ENCODE data around the gene GBX2. TPM values are rescaled to one million over a fixed set of nuclear protein-coding genes. Genes with fewer than 3 reads are reported as not detected.
"Not testable (repeated sequence)": the region's sequence is repeated elsewhere in the genome, so short reads cannot be mapped to it uniquely, and the experiment has no call there.

GBX2 gene
- total RNA-seq, 2 donors from 2014 or later, result not detected

DNA sequence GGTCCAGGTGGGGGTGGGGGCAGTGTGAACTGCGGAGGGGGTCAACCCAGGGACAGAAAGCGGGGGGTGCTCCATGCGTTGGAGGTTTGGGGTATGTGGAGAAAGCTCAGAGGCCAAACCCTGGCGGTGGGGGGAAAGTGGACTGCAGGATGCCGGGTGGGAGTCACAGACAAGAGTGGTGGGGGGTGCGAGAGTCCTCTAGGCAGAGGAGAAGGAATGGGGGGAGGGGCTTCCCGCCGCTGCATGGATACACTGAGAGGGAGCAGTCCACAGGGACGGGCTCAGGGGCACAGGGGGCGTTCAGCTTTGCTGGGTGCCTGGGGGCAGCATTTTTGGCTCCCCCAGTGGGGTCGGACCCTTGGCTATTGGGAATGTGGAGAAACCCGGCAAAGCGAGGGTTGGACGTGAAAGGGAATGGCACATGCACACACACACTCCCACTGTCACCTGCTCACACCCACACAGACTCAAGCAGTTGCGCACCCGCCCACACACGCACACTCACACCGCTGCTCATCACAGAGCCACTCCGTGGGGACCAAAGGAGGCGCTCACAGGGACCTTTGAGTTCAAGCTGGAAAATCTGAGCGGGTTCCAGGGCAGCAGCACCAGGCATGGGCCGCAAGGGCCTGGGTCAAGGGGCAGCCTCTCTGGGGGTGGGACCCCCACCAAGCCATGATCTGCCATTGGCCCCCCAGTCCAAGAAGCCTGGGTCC, 7.7 kb downstream of the GBX2 start:
- DNase-seq, result no peak
- no peak for ATAC-seq
- intact Hi-C loops (cut with DNase I), result no loop called here

- intact Hi-C loops (cut with DNase I), result no loop called here
- no peak for ATAC-seq
These were observed 8.4 kb downstream of the GBX2 start for GRCh38 chr2:236159778-236160170.

DNA sequence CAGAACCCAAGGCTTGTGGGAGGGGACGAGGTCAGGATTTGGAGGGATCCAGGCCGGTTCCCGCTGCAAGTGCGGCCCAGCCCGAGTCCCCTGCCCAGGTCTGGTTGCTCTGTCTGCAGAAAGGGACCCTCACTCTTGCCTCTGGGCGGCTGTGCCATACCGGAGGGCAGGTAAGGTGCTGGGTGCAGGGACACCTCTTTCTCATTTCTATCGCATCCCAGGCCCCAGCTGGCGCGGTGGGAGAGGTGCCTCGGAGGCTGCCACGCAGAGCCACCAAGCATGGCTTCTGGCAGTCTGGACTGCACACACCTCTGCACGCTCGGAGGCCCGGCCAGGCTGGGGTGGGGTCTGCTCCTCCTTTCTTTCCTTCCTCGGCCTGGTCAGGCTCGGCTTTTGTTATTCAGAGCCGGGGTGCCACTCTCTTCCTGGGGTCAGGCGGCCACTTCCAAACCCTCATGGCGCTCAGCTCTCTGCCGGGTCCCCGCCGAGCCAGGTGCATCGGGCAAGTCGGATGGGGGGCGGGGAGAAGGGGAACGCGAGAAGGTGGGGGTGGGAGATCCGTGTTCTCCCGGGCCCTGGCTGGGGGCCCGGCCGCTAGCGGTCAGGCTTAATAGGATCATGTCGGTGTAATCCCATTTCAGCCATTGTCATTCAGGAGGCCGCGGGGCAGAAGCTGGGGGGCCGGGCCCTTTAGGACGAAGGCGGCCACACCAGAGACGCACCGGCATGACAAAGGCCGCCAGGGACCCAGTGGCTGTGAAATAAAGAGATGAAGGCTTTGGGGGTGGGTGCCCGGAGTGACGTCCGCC, 9.0 kb downstream of the GBX2 start:
- intact Hi-C loops (cut with DNase I), result no loop called here
- ATAC-seq (no peak), DNase-seq (no peak)

More at GRCh38 chr2:236159778-236160170, 8.4 kb downstream of the GBX2 start:
- DNase-seq, result no peak

DNA sequence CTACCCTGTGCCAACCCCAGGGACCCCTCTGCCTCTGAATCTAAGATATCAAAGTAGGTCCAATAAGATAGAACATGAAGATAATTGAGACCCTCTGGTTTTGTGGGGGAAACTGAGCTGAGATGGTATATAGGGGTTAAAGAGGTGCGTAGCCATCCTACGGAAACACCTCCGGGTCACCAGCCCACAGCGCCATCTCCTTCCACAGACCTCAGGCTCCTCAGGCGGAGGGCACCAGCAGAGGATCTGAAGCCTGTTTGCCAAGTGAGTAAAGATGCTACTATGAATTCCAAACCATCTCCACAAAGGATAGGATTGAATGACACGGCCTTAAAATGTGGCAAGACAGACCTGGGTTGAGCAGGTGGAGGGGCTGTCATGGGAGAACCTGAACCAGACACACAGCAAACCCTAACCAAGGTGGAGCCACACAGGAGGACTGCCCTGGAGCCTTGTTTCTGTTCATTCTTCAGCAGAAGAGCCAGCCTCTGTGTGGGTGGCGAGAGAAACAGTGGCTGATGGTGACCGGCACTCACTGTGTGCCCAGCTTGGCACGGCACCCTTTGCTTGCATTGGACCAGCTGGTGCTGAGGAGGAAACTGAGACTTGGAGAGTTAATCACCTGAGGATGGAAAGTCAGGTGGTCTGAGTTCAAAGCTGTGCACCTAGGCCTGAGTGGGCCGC, 10.2 kb downstream of the GBX2 start:
- ATAC-seq (no peak), DNase-seq (no peak)
- intact Hi-C loops (cut with DNase I), result no loop called here

- intact Hi-C loops (cut with DNase I), result no loop called here
- ATAC-seq (no peak), DNase-seq (no peak)
These were observed 10.8 kb downstream of the GBX2 start for GRCh38 chr2:236157366-236157765.

GRCh38 chr2:236156860-236157194, 11.4 kb downstream of the GBX2 start:
- ATAC-seq (no peak), DNase-seq (no peak)
- intact Hi-C loops (cut with DNase I), result no loop called here

- intact Hi-C loops (cut with DNase I), result no loop called here
- DNase-seq (no peak), ATAC-seq (no peak)
These were observed 11.9 kb downstream of the GBX2 start for GRCh38 chr2:236156095-236156859.

GRCh38 chr2:236155406-236155805, 12.8 kb downstream of the GBX2 start:
- ATAC-seq, result no peak
- intact Hi-C loops (cut with DNase I), result no loop called here
- no peak for DNase-seq

- intact Hi-C loops (cut with DNase I), result no loop called here
- no peak for ATAC-seq
- DNase-seq, result no peak
These were observed 21.8 kb downstream of the GBX2 start for GRCh38 chr2:236146436-236146835.

GRCh38 chr2:236143811-236144210, 24.4 kb downstream of the GBX2 start:
- ATAC-seq, result no peak
- intact Hi-C loops (cut with DNase I), result no loop called here
- no peak for DNase-seq

DNA sequence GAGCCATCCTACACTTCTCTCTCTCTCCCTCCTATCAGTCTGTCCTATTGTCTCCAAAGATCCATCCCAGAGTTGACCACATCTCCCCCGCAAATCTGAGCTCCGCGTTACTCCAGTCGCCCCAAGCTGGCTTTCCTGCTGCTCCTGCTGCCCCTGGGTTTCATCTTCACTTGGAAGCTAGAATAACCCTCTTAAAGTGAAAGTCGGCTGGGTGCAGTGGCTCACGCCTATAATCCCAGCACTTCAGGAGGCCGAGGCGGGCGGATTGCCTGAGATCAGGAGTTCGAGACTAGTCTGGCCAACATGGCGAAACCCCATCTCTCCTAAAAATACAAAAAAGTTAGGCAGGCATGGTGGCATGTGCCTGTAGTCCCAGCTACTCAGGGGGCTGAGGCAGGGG, 26.6 kb downstream of the GBX2 start:
- DNase-seq; intact Hi-C loops (cut with DNase I); ATAC-seq: not testable (repeated sequence)

DNA sequence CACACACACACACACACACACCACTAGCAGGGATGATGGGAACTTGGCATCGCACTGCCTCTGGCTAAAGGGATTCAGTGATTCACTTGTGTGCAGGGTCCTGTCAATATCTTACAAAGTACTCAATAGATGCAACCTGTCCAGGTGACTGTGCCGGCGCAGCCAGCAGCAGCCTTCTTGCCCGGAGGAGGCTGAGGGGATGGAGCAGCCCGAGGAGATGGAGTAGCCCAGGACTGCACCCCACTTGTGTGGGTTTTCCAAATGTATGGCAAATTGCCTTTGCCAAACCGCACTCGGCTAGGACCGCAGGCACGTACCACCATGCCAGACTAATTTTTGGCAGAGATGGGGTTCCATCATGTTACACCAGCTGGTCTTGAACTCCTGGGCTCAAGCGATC, 31.1 kb downstream of the GBX2 start:
- intact Hi-C loops (cut with DNase I), result no loop called here
- ATAC-seq, result no peak
- DNase-seq, result no peak

GRCh38 chr2:236136538-236136937, 31.6 kb downstream of the GBX2 start:
- no peak for DNase-seq
- no peak for ATAC-seq
- intact Hi-C loops (cut with DNase I), result no loop called here

GRCh38 chr2:236133410-236134012, 34.7 kb downstream of the GBX2 start:
- intact Hi-C loops (cut with DNase I), result no loop called here
- DNase-seq, result no peak

DNA sequence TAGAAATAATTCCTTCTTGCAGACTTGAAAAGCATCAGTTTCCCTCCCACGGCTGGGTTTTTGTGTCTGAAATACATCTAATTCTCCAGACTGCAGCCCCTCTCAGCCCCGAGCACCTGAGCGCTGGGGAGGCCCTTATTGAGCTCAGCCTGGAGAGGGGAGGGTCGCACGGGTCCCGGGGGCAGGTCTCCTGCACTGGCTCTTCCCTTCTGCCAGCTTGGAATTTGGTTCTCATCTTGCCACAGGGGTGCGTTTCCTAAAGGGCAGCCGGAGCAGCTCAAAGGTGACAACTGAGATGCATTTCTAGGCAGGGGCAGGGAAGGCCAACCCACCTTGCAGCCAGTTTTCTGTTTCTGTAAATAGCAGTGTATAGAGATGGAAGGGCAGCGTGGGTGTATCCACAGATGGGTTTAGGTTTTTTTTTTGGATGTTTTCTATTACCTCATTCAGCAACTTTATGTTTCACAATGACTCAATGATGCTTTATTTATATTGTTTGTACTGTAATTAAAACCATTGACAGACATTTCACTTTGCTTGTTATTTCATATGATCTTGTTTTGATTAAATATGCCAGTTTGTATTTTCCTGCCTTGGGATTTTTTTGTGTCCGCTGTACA, 37.0 kb downstream of the GBX2 start:
- DNase-seq (no peak), ATAC-seq (no peak)
- intact Hi-C loops (cut with DNase I), result no loop called here

More at GRCh38 chr2:236133410-236134012, 34.7 kb downstream of the GBX2 start:
- ATAC-seq, result no peak

DNA sequence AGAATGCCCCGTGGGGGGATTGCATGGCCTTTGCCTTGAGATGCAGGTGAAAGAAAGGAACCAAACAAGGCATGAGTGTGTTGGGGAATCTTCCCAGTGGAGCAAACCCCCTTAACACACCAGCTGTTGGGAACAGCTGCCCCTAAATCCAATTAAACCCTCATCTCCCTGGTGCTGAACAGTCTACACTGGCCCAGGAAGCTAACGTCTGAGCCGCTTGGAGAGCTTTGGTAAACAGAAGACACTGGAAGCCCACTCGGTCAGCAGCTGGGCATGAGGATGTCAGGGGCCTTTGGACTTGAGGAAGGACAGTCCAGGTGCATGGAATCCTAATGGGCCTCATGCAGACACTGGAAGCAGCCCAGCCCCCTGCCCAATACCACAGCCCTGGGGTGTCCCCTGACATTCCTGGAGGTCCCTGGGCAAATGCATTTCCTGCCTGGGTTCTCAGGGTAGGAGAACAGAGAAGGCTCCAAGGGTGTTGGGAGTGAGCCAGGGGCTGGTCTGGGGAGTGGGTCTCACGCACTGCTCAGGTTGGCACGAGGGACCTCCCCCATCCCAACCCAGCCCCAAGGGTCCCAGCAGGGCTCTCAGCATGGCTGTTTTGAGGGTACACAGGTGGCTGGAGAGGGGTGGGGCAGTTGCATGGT, 37.7 kb downstream of the GBX2 start:
- DNase-seq (no peak), ATAC-seq (no peak)
- intact Hi-C loops (cut with DNase I), result no loop called here

DNA sequence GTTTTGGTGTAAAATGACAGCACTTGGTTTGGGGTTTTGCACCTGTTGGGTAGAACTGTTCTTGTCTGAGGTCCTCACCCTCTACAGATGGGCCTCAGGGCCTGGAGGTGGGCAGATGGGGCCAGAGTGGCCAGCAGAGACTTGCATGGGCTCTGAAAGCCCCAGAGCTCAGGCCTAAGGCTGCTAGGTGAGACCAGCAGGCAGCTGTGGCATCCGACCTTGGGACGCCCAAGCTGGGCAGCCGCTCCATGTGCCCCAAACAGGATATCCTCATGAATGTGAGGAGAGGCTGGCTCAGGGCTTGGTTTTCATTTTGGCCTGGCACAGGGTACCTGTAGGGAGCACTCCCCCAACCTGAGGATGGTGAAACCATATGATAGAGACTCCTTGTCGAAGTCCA, 38.3 kb downstream of the GBX2 start:
- intact Hi-C loops (cut with DNase I), result no loop called here
- DNase-seq (no peak), ATAC-seq (no peak)

DNA sequence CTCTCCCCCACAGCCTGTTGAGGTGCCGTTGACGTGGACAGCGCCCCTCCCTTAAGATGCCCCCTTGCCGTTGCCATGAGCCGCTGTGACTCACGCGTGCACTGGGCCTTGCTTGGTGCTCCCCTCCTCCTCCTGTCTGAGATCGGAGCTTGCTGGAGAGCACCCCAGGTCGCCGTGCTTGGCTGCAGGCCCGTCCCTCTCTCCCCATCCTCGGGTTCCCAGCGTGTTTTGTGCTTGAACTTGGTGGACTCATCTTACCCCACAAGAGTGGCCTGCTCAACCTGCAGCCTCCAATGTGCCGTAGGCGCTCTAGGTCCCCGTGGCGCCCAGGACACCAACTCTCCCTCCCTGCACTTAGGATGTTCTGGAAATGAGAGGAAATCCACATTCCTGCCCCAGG, 39.9 kb downstream of the GBX2 start:
- DNase-seq (no peak), ATAC-seq (no peak)
- intact Hi-C loops (cut with DNase I), result no loop called here

Data from left cardiac atrium (tissue), 4 donors.